Endothelial cell (in vitro differentiated cells): ENCODE measurements around the gene TMEM271. TPM values are rescaled to one million over a fixed set of nuclear protein-coding genes. Genes with fewer than 3 reads are reported as not detected.

Experiments used
- DNase-seq: peaks from one replicate; pipeline ENCODE4 v3.0.0; 2021; ENCODE audit warnings: low spot score
- H3K27ac Mint-ChIP-seq: one replicate; pipeline ENCODE4 v1.8.0; 2021; ENCODE audit warnings: mixed read lengths, inconsistent platforms; ENCODE audit not compliant: unreplicated experiment
- H3K27me3 Mint-ChIP-seq: one replicate; pipeline ENCODE4 v1.8.0; 2021; ENCODE audit warnings: mild to moderate bottlenecking, moderate library complexity, mixed read lengths, inconsistent platforms; ENCODE audit not compliant: unreplicated experiment
- H3K36me3 Mint-ChIP-seq: one replicate; pipeline ENCODE4 v1.8.0; 2021; ENCODE audit warnings: mild to moderate bottlenecking, low read depth, mixed read lengths, inconsistent platforms; ENCODE audit not compliant: unreplicated experiment
- H3K4me1 Mint-ChIP-seq: one replicate; pipeline ENCODE4 v1.8.0; 2021; ENCODE audit warnings: mild to moderate bottlenecking, mixed read lengths, inconsistent platforms; ENCODE audit not compliant: unreplicated experiment
- H3K4me3 Mint-ChIP-seq: one replicate; pipeline ENCODE4 v1.8.0; 2021; ENCODE audit warnings: mild to moderate bottlenecking, mixed read lengths, inconsistent platforms; ENCODE audit not compliant: unreplicated experiment
- H3K9me3 Mint-ChIP-seq: one replicate; pipeline ENCODE4 v1.8.0; 2021; ENCODE audit warnings: mixed read lengths, inconsistent platforms; ENCODE audit not compliant: unreplicated experiment
- CTCF ChIP-seq: fragments of 200-600 bp; sonication (generic); IDR thresholded peaks from one replicate; pipeline ENCODE4 v1.5.0; 2021; ENCODE audit warnings: antibody characterized with exemption; ENCODE audit not compliant: unreplicated experiment
- total RNA-seq: library from RNA; stranded (reverse); fragmentation: NEBNext Ultra II Directional; extraction: Animal tissue kit (Norgen Biotek cat#: 25700); gene quantifications from one replicate; pipeline ENCODE4 v1.2.1, GENCODE V29; 2021; ENCODE audit not compliant: unreplicated experiment

The TMEM271 gene
- total RNA-seq, 1 donor from 2014 or later, result not detected

GRCh38 chr4:613126-613525, 37.0 kb upstream of the TMEM271 start:
- H3K9me3 Mint-ChIP-seq, result peaks cover 3% of the 10 kb centered on the region
- H3K4me1 Mint-ChIP-seq, result peaks cover 18% of the 10 kb centered on the region
- no peak for DNase-seq
- peaks cover 2% of the 10 kb centered on the region for H3K27me3 Mint-ChIP-seq
- H3K36me3 Mint-ChIP-seq, result peaks cover 5% of the 10 kb centered on the region
- no peak overlapping the region for H3K27ac Mint-ChIP-seq
- H3K4me3 Mint-ChIP-seq, result no peak overlapping the region
- TF ChIP-seq CTCF, result no peak

- Mint-ChIP-seq H3K27ac (no peak overlapping the region), H3K4me3 (no peak overlapping the region), H3K4me1 (peaks cover 16% of the 10 kb centered on the region), H3K36me3 (peaks cover 5% of the 10 kb centered on the region), H3K9me3 (peaks cover 3% of the 10 kb centered on the region), H3K27me3 (peaks cover 2% of the 10 kb centered on the region)
- TF ChIP-seq CTCF, result no peak
- no peak for DNase-seq
Observed at GRCh38 chr4:612749-613125, 36.6 kb upstream of the TMEM271 start.

GRCh38 chr4:612052-612748, 36.1 kb upstream of the TMEM271 start:
- peaks cover 16% of the 10 kb centered on the region for H3K4me1 Mint-ChIP-seq
- H3K27ac Mint-ChIP-seq, result no peak overlapping the region
- no peak overlapping the region for H3K4me3 Mint-ChIP-seq
- TF ChIP-seq CTCF, result no peak
- H3K9me3 Mint-ChIP-seq, result peaks cover 3% of the 10 kb centered on the region
- peaks cover 2% of the 10 kb centered on the region for H3K27me3 Mint-ChIP-seq
- peaks cover 5% of the 10 kb centered on the region for H3K36me3 Mint-ChIP-seq
- DNase-seq, result no peak

- no peak for DNase-seq
- H3K4me1 Mint-ChIP-seq, result peaks cover 6% of the 10 kb centered on the region
- TF ChIP-seq CTCF, result no peak
- peaks cover 5% of the 10 kb centered on the region for H3K36me3 Mint-ChIP-seq
- H3K27ac Mint-ChIP-seq, result no peak overlapping the region
- H3K4me3 Mint-ChIP-seq, result no peak overlapping the region
- H3K9me3 Mint-ChIP-seq, result peaks cover 3% of the 10 kb centered on the region
- H3K27me3 Mint-ChIP-seq, result peaks cover 2% of the 10 kb centered on the region
Observed at GRCh38 chr4:610411-611261, 34.5 kb upstream of the TMEM271 start.
